GM12878 (cell line): ENCODE measurements around the gene CHAD. TPM values are rescaled to one million over a fixed set of nuclear protein-coding genes. Genes with fewer than 3 reads are reported as not detected.

Experiments used
- ATAC-seq: fragments of 200-7000 bp; cut with Tn5 transposase; 3 replicates; pipeline ENCODE4 v1.9.1; 2020; ENCODE audit warnings: mild to moderate bottlenecking, moderate library complexity
- Bru-seq: library from RNA; stranded (reverse); fragments of 400-500 nt; gene quantifications from one replicate; lab custom pipeline; 2021; lab: Mats Ljungman, UMichigan
- BruChase-seq, 2 experiments: library from RNA; stranded (reverse); fragments of 400-500 nt; gene quantifications; one replicate each; lab custom pipeline; 2021; lab: Mats Ljungman, UMichigan
- BruUV-seq: library from RNA; stranded (reverse); fragments of 400-500 nt; replicated peaks from 2 replicates; lab custom pipeline; 2021; lab: Mats Ljungman, UMichigan
- CTCF ChIA-PET: fragments of 300-600 bp; sonication (Branson Sonifier 250); formaldehyde crosslinking; extraction: SDS; loops from one replicate; lab custom pipeline; 2021; ENCODE audit warnings: inconsistent platforms; lab: Yijun Ruan, JAX
- POLR2A ChIA-PET: fragments of 350-600 bp; formaldehyde crosslinking; extraction: SDS; loops from one replicate; lab custom pipeline; 2021; ENCODE audit warnings: inconsistent platforms; lab: Charles Lee
- RAD21 ChIA-PET: fragments of 300-600 bp; sonication (Branson Sonifier 250); formaldehyde crosslinking; loops from one replicate; lab custom pipeline; 2023; ENCODE audit warnings: antibody characterized with exemption; ENCODE audit not compliant: unreplicated experiment; lab: Charles Lee
- SMC1A ChIA-PET: fragments of 300-600 bp; sonication (Branson Sonifier 250); formaldehyde crosslinking; loops from one replicate; lab custom pipeline; 2023; ENCODE audit not compliant: unreplicated experiment, uncharacterized antibody; lab: Charles Lee
- DNase-seq: peaks from one replicate; pipeline ENCODE4 v3.0.0-alpha.2; 2011; ENCODE audit warnings: low read depth, low spot score
- FAIRE-seq: peaks from 3 replicates; lab custom pipeline; 2011; peaks lifted over from hg19 to GRCh38; lab: Jason Lieb, UNC
- H2AFZ ChIP-seq: 2 replicates; pipeline ENCODE4 v1.6.0; 2011; ENCODE audit warnings: low read depth, low read length, control low read depth; ENCODE audit not compliant: control insufficient read depth
- H3K27ac ChIP-seq: 2 replicates; pipeline ENCODE4 v1.5.1; 2011; ENCODE audit warnings: control low read depth; ENCODE audit not compliant: control insufficient read depth, insufficient read depth
- H3K27me3 ChIP-seq, 2 experiments: replicated peaks in 1 of 2; 2 replicates each; pipeline versions ENCODE4 v1.6.0 to v1.6.1; 2011; ENCODE audit warnings: low read length in 1 of 2; ENCODE audit not compliant: control insufficient read depth in 2 of 2, insufficient read depth in 2 of 2
- H3K36me3 ChIP-seq, 2 experiments: 2 replicates each; pipeline ENCODE4 v1.5.1; 2011; ENCODE audit warnings: low read length in 1 of 2; ENCODE audit not compliant: control insufficient read depth in 2 of 2, insufficient read depth in 2 of 2
- H3K4me1 ChIP-seq: 2 replicates; pipeline ENCODE4 v1.6.1; 2011; ENCODE audit warnings: mild to moderate bottlenecking, low read length, moderate library complexity, mixed read lengths; ENCODE audit not compliant: control insufficient read depth, insufficient read depth
- H3K4me2 ChIP-seq: 2 replicates; pipeline ENCODE4 v1.6.0; 2011; ENCODE audit warnings: control low read depth; ENCODE audit not compliant: control insufficient read depth, insufficient read depth
- H3K4me3 ChIP-seq: fragments of 200-600 bp; sonication (generic); 2 replicates; pipeline ENCODE4 v1.5.1; 2016
- H3K79me2 ChIP-seq: 2 replicates; pipeline ENCODE4 v1.6.0; 2011; ENCODE audit warnings: low read length; ENCODE audit not compliant: control insufficient read depth, insufficient read depth
- H3K9ac ChIP-seq: 2 replicates; pipeline ENCODE4 v1.8.0; 2011; ENCODE audit warnings: low read length, control low read depth, mixed read lengths; ENCODE audit not compliant: control insufficient read depth, insufficient read depth
- H3K9me3 ChIP-seq: replicated peaks from 3 replicates; pipeline ENCODE4 v1.5.1; 2011; ENCODE audit warnings: mild to moderate bottlenecking, low read length; ENCODE audit not compliant: control insufficient read depth, insufficient read depth
- H4K20me1 ChIP-seq: 2 replicates; pipeline ENCODE4 v1.6.0; 2011; ENCODE audit not compliant: control insufficient read depth, insufficient read depth
- CBFB ChIP-seq: IDR thresholded peaks from 2 replicates; pipeline ENCODE4 v1.6.1; 2016; ENCODE audit warnings: antibody characterized with exemption, low read depth
- E2F8 ChIP-seq: fragments of 450-650 bp; IDR thresholded peaks from 2 replicates; pipeline ENCODE4 v1.6.1; 2018; ENCODE audit warnings: mild to moderate bottlenecking, low read depth, moderate library complexity; ENCODE audit not compliant: partially characterized antibody
- FOXK2 ChIP-seq: fragments of 450-650 bp; IDR thresholded peaks from 2 replicates; pipeline ENCODE4 v1.6.1; 2017; ENCODE audit warnings: mild to moderate bottlenecking, moderate library complexity
- MYB ChIP-seq: fragments of 150-350 bp; IDR thresholded peaks from 2 replicates; pipeline ENCODE4 v1.6.1; 2014; ENCODE audit warnings: mild to moderate bottlenecking, low read depth, low read length, borderline replicate concordance
- NR2C1 ChIP-seq: fragments of 450-650 bp; IDR thresholded peaks from 2 replicates; pipeline ENCODE4 v1.6.1; 2017; ENCODE audit warnings: antibody characterized with exemption, mild to moderate bottlenecking, moderate library complexity
- SMARCA5 ChIP-seq: fragments of 450-650 bp; IDR thresholded peaks from 2 replicates; pipeline ENCODE4 v1.6.1; 2017; ENCODE audit warnings: mild to moderate bottlenecking
- SP1 ChIP-seq: IDR thresholded peaks from one replicate; pipeline ENCODE4 v1.6.1; 2011; ENCODE audit warnings: low read depth, low read length
- ZNF274 ChIP-seq: IDR thresholded peaks from one replicate; pipeline ENCODE4 v1.8.0; 2011; ENCODE audit not compliant: insufficient read length, insufficient read depth
- WGBS: methylation state at CpG from one replicate; pipeline ENCODE4 v1.1.6; 2016; ENCODE audit warnings: low lambda C conversion rate; ENCODE audit not compliant: insufficient replicate concordance, insufficient coverage; ENCODE audit errors: missing lambda C conversion rate; 5-methylcytosine and 5-hydroxymethylcytosine counted together
- in situ Hi-C: fragments of 300-500 bp; cut with MboI; formaldehyde crosslinking; loops from 9 replicates; pipeline ENCODE4 v1.14.3; 2018; ENCODE audit warnings: mixed read lengths
- intact Hi-C: fragments of 100-400 bp; cut with micrococcal nuclease; formaldehyde crosslinking; loops from one replicate; pipeline ENCODE4 v1.14.2; 2022; ENCODE audit not compliant: unreplicated experiment
- long read RNA-seq, 2 experiments: library from polyadenylated mRNA; unstranded; transcript quantifications; one replicate each; pipeline ENCODE4 v2.0.0, GENCODE V29; 2019 to 2020
- polyA minus RNA-seq, 3 experiments: library from RNA; depleted of rRNA, polyadenylated mRNA; stranded (reverse); fragments of >200 nt; gene quantifications; 2 replicates each; pipeline ENCODE4 v1.2.3, GENCODE V29; 2011
- polyA plus RNA-seq, 11 experiments: library from polyadenylated mRNA; depleted of rRNA in 4 of 11; unstranded in 6 of 11; stranded (reverse) in 5 of 11; fragments of >200 nt; fragmentation: Nextera tagmentation in 4 of 11; fragmentation: Illumina TruSeq in 1 of 11; extraction: Ambion mirVana in 4 of 11; extraction: Trizol in 1 of 11; gene quantifications; 1 replicate in 1 of 11; 2 replicates in 10 of 11; pipeline versions ENCODE4 v1.2.1 to v1.2.3, GENCODE V29; 2011 to 2016; ENCODE audit warnings: inconsistent platforms in 2 of 11, missing spikeins in 2 of 11, low read depth in 1 of 11
- total RNA-seq, 4 experiments: library from RNA; depleted of rRNA in 3 of 4; stranded (reverse); fragments of >200 nt in 3 of 4; fragmentation: Illumina TruSeq in 1 of 4; extraction: Trizol in 1 of 4; gene quantifications; 2 replicates each; pipeline versions ENCODE4 v1.2.1 to v1.2.3, GENCODE V29; 2013 to 2021
- TF ChIP-seq, protein P1 (sequence below): fragments of 450-650 bp; conservative IDR thresholded peaks from 2 replicates; pipeline ENCODE4 v1.6.1; 2017; ENCODE audit warnings: mild to moderate bottlenecking, moderate library complexity
- TF ChIP-seq, protein P2 (sequence below): fragments of 150-350 bp; IDR thresholded peaks from 2 replicates; pipeline ENCODE4 v1.6.1; 2016; ENCODE audit warnings: low read depth, low read length

The CHAD gene, protein sequence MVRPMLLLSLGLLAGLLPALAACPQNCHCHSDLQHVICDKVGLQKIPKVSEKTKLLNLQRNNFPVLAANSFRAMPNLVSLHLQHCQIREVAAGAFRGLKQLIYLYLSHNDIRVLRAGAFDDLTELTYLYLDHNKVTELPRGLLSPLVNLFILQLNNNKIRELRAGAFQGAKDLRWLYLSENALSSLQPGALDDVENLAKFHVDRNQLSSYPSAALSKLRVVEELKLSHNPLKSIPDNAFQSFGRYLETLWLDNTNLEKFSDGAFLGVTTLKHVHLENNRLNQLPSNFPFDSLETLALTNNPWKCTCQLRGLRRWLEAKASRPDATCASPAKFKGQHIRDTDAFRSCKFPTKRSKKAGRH
- total RNA-seq (2013; cell fraction: nucleolus; rRNA removed): not detected in 2 replicates
- total RNA-seq (2014; rRNA removed) (not detected in 2 replicates), total RNA-seq (2014; rRNA removed; fragmentation: Illumina TruSeq; extraction: Trizol) (not detected in 2 replicates), total RNA-seq (2021) (not detected in 2 replicates), polyA plus RNA-seq (2011; rRNA removed) (not detected in 2 replicates), polyA plus RNA-seq (2014; fragmentation: Illumina TruSeq; extraction: Trizol) (not detected in 2 replicates), polyA plus RNA-seq (2014; fragmentation: Nextera tagmentation; extraction: Ambion mirVana) (not detected), polyA plus RNA-seq (2014; rRNA removed) (not detected in 2 replicates), polyA plus RNA-seq (2016; fragmentation: Nextera tagmentation; extraction: Ambion mirVana) (under 1 TPM in 1 of 2 experiments, not detected in 1; 0.06 TPM), polyA minus RNA-seq (2011; rRNA and poly(A)+ RNA removed) (not detected in 2 replicates), Bru-seq, nascent RNA (not detected), BruChase-seq, experiment 1, labeled RNA remaining after a 6-hour chase (not detected), BruChase-seq, experiment 2, labeled RNA remaining after a 2-hour chase (not detected)
- not detected for polyA plus RNA-seq (2011; ENCODE audit: low read depth)
- not detected in 2 replicates for polyA plus RNA-seq (2011; cell fraction: cytosol; rRNA removed)
- polyA plus RNA-seq (2011; cell fraction: nucleus; rRNA removed): not detected in 2 replicates
- polyA plus RNA-seq (2012): 0.37 and 0.39 TPM in 2 replicates
- not detected in 2 replicates for polyA minus RNA-seq (2011; cell fraction: cytosol; rRNA and poly(A)+ RNA removed)
- polyA minus RNA-seq (2011; cell fraction: nucleus; rRNA and poly(A)+ RNA removed): not detected in 2 replicates
- long read RNA-seq, experiment 1: 0 reads
- long read RNA-seq, experiment 2: 0 reads

DNA sequence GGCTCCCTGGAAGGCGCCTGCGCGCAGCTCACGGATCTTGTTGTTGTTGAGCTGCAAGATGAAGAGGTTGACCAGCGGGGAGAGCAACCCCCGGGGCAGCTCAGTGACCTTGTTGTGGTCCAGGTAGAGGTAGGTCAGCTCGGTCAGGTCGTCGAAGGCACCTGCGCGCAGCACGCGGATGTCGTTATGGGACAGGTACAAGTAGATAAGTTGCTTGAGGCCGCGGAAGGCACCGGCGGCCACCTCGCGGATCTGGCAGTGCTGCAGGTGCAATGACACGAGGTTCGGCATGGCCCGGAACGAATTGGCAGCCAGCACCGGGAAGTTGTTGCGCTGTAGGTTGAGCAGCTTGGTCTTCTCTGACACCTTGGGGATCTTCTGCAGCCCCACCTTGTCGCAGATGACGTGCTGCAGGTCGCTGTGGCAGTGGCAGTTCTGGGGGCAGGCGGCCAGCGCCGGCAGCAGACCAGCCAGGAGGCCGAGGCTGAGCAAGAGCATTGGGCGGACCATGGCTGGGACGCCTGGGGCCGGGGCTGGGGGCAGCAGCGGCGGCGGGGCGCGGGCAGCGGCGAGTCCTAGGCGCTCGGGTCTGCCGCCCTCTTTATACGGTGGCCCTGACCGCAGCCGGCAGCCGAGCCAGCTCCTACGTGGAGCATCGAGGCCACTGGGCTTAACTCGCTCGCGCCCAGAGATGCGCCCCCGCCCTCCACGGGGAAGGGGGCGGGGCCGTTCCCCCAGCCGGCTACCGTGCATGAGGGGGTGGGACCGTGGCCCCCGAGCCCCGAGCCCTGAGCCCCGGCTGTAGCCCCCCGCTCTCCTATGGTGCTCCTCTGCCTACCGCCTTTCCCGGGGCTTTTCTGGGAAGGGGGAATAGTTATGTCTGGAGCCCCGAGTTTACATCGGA, at the start of gene CHAD:
CHAD (minus strand) TSS at position 577 of the 904 bp plus-strand sequence; CDS start at position 510, 67 bp downstream.
- ChIA-PET POLR2A (no interaction called here), SMC1A (no interaction called here), RAD21 (no interaction called here), CTCF (interaction anchor here (0.6 to 0.7 kb wide), 2 partner anchors 104 to 107 kb away, joined by 3 read pairs; no protein-coding TSS in a partner anchor)
- no peaks in the 10 kb centered on the region for H3K4me1 ChIP-seq
- 52% methylated on average over 52 of the region's 71 CpGs for WGBS
- H3K27ac ChIP-seq: no peak within 1 kb of the TSS
- no peaks in the 10 kb centered on the region for H3K79me2 ChIP-seq
- no TSS peak for BruUV-seq
- no peaks in the 10 kb centered on the region for H3K9me3 ChIP-seq
- in situ Hi-C loops: no loop called here
- H2AFZ ChIP-seq: no peak within 1 kb of the TSS
- peaks cover 0 to 3% of the 10 kb centered on the region in 2 experiments; a peak in 2 of 4 replicates for H3K27me3 ChIP-seq
- intact Hi-C loops: no loop called here
- DNase-seq: no peak
- H3K4me2 ChIP-seq: no peak within 1 kb of the TSS
- no peak for ATAC-seq
- no peak within 1 kb of the TSS for H3K4me3 ChIP-seq
- no peaks in the 10 kb centered on the region for H3K36me3 ChIP-seq
- no peaks in the 10 kb centered on the region for H4K20me1 ChIP-seq
- H3K9ac ChIP-seq: no peak within 1 kb of the TSS
- no peak for FAIRE-seq
- TF ChIP-seq SP1: no peak
- no peak for TF ChIP-seq ZNF274
- TF ChIP-seq CBFB: no peak
- TF ChIP-seq, protein P1, sequence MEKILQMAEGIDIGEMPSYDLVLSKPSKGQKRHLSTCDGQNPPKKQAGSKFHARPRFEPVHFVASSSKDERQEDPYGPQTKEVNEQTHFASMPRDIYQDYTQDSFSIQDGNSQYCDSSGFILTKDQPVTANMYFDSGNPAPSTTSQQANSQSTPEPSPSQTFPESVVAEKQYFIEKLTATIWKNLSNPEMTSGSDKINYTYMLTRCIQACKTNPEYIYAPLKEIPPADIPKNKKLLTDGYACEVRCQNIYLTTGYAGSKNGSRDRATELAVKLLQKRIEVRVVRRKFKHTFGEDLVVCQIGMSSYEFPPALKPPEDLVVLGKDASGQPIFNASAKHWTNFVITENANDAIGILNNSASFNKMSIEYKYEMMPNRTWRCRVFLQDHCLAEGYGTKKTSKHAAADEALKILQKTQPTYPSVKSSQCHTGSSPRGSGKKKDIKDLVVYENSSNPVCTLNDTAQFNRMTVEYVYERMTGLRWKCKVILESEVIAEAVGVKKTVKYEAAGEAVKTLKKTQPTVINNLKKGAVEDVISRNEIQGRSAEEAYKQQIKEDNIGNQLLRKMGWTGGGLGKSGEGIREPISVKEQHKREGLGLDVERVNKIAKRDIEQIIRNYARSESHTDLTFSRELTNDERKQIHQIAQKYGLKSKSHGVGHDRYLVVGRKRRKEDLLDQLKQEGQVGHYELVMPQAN: no peak
- no peak for TF ChIP-seq SMARCA5
- no peak for TF ChIP-seq E2F8
- no peak for TF ChIP-seq FOXK2
- no peak for TF ChIP-seq MYB
- TF ChIP-seq NR2C1: no peak
- TF ChIP-seq, protein P2, sequence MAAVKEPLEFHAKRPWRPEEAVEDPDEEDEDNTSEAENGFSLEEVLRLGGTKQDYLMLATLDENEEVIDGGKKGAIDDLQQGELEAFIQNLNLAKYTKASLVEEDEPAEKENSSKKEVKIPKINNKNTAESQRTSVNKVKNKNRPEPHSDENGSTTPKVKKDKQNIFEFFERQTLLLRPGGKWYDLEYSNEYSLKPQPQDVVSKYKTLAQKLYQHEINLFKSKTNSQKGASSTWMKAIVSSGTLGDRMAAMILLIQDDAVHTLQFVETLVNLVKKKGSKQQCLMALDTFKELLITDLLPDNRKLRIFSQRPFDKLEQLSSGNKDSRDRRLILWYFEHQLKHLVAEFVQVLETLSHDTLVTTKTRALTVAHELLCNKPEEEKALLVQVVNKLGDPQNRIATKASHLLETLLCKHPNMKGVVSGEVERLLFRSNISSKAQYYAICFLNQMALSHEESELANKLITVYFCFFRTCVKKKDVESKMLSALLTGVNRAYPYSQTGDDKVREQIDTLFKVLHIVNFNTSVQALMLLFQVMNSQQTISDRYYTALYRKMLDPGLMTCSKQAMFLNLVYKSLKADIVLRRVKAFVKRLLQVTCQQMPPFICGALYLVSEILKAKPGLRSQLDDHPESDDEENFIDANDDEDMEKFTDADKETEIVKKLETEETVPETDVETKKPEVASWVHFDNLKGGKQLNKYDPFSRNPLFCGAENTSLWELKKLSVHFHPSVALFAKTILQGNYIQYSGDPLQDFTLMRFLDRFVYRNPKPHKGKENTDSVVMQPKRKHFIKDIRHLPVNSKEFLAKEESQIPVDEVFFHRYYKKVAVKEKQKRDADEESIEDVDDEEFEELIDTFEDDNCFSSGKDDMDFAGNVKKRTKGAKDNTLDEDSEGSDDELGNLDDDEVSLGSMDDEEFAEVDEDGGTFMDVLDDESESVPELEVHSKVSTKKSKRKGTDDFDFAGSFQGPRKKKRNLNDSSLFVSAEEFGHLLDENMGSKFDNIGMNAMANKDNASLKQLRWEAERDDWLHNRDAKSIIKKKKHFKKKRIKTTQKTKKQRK: no peak
